Left ventricle myocardium inferior (tissue), 1 donor: ENCODE results near the gene CUTC. TPM values are rescaled to one million over a fixed set of nuclear protein-coding genes. Genes with fewer than 3 reads are reported as not detected.

Source experiments
- DNase-seq: peaks from one replicate; pipeline ENCODE4 v3.0.0-alpha.2; 2020
- H3K27ac ChIP-seq: fragments of 200-600 bp; replicated peaks from 2 replicates; pipeline ENCODE4 v1.8.0; 2021
- H3K27me3 ChIP-seq: fragments of 200-600 bp; 2 replicates; pipeline ENCODE4 v1.8.0; 2021; ENCODE audit warnings: low read depth
- H3K36me3 ChIP-seq: fragments of 200-600 bp; 2 replicates; pipeline ENCODE4 v1.8.0; 2021
- H3K4me1 ChIP-seq: fragments of 200-600 bp; 2 replicates; pipeline ENCODE4 v1.8.0; 2021
- H3K4me3 ChIP-seq: fragments of 200-600 bp; 2 replicates; pipeline ENCODE4 v1.8.0; 2021; ENCODE audit warnings: mild to moderate bottlenecking, moderate library complexity
- H3K9me3 ChIP-seq: fragments of 200-600 bp; replicated peaks from 2 replicates; pipeline ENCODE4 v1.8.0; 2021
- CTCF ChIP-seq: fragments of 200-600 bp; IDR thresholded peaks from 2 replicates; pipeline ENCODE4 v1.8.0; 2021; ENCODE audit warnings: antibody characterized with exemption, mild to moderate bottlenecking, borderline replicate concordance
- intact Hi-C: fragments of 100-400 bp; cut with micrococcal nuclease; formaldehyde crosslinking; loops from one replicate; pipeline ENCODE4 v1.11.0; 2022
- total RNA-seq: library from RNA; stranded (reverse); fragmentation: NEBNext Ultra II Directional; extraction: Animal tissue kit (Norgen Biotek cat#: 25700); gene quantifications from one replicate; pipeline ENCODE4 v1.2.1, GENCODE V29; 2021
- donor health status: DM: no; HTN: yes; CAD: no; lungs with severe emphysema.

The CUTC gene
- total RNA-seq, 1 donor from 2014 or later: 41.0 TPM

DNA sequence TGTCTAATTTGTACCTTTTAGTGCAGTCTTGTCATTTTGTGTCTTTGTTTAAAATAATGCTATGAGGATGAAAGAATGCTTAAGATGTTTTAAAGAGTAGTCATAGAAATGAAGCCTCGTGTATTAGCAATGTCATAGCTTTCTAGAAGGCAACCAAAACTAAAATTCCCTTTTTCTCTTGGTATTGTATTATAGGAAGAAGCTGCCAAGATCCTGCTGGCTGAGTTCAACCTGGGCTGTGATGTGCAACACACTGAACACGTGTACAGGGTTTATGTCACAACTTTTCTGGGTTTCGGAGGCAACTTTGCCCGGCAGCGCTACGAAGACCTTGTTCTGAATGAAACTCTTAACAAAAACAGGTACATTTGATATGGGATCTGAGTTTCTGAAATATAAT, 36.3 kb upstream of the CUTC start:
- no peak for TF ChIP-seq CTCF
- Histone ChIP-seq H3K4me1 (no peaks in the 10 kb centered on the region), H3K36me3 (peaks cover 67% of the 10 kb centered on the region)

GRCh38 chr10:99698504-99699080, 33.4 kb upstream of the CUTC start:
- H3K36me3 ChIP-seq: peaks cover 77% of the 10 kb centered on the region
- H3K27me3 ChIP-seq: no peaks in the 10 kb centered on the region
- intact Hi-C loops: no loop called here
- H3K4me3 ChIP-seq: no peak overlapping the region
- no peak for TF ChIP-seq CTCF
- H3K27ac ChIP-seq: no peak overlapping the region
- no peak for DNase-seq
- H3K4me1 ChIP-seq: no peaks in the 10 kb centered on the region
- H3K9me3 ChIP-seq: no peaks in the 10 kb centered on the region

More for the DNA sequence above, 36.3 kb upstream of the CUTC start:
- H3K27ac ChIP-seq: no peak overlapping the region
- intact Hi-C loops: no loop called here
- no peaks in the 10 kb centered on the region for H3K9me3 ChIP-seq
- H3K27me3 ChIP-seq: no peaks in the 10 kb centered on the region
- H3K4me3 ChIP-seq: no peak overlapping the region
- DNase-seq: no peak

DNA sequence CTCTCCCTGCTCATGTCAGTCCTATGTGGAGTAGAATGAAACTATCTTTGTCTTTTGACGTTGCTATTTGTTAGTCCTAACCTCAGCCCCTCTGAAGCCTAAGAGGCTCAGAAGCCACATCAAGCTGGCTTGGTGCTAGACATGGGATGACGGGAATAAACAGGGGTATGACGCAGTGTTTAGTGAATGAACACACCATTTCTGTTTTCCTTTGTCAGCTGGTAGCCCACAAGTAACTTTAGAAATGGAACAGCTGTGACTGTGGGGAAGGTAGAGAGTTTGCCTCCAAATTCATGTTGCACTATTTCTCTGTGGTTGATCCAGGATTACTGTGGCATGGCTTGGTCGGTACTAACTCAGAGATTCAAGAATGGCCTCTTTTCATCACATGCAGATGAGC, 31.4 kb upstream of the CUTC start:
- intact Hi-C loops: no loop called here
- Histone ChIP-seq H3K4me3 (no peak overlapping the region), H3K36me3 (peaks cover 88% of the 10 kb centered on the region), H3K27ac (no peak overlapping the region), H3K27me3 (no peaks in the 10 kb centered on the region), H3K4me1 (no peaks in the 10 kb centered on the region), H3K9me3 (no peaks in the 10 kb centered on the region)
- DNase-seq: no peak
- no peak for TF ChIP-seq CTCF

- intact Hi-C loops: no loop called here
- peaks cover 62% of the 10 kb centered on the region for H3K36me3 ChIP-seq
- no peaks in the 10 kb centered on the region for H3K4me1 ChIP-seq
- no peak overlapping the region for H3K4me3 ChIP-seq
- TF ChIP-seq CTCF: no peak
- no peak overlapping the region for H3K27ac ChIP-seq
- H3K9me3 ChIP-seq: no peaks in the 10 kb centered on the region
- no peak for DNase-seq
- no peaks in the 10 kb centered on the region for H3K27me3 ChIP-seq
These were observed 23.5 kb upstream of the CUTC start for GRCh38 chr10:99708428-99709012.

- Histone ChIP-seq H3K9me3 (no peaks in the 10 kb centered on the region), H3K4me3 (no peak overlapping the region), H3K27me3 (no peaks in the 10 kb centered on the region), H3K36me3 (peaks cover 62% of the 10 kb centered on the region), H3K4me1 (no peaks in the 10 kb centered on the region), H3K27ac (no peak overlapping the region)
- DNase-seq: no peak
- TF ChIP-seq CTCF: no peak
- intact Hi-C loops: no loop called here
These were observed 22.4 kb upstream of the CUTC start for GRCh38 chr10:99709480-99710229.
